Kidney tubule cell (primary cell): ENCODE measurements around the gene MSL3B.

Experiments
- DNase-seq: peaks from one replicate; pipeline ENCODE4 v3.0.0-alpha.2; 2018; ENCODE audit warnings: low spot score

The MSL3B gene

DNA sequence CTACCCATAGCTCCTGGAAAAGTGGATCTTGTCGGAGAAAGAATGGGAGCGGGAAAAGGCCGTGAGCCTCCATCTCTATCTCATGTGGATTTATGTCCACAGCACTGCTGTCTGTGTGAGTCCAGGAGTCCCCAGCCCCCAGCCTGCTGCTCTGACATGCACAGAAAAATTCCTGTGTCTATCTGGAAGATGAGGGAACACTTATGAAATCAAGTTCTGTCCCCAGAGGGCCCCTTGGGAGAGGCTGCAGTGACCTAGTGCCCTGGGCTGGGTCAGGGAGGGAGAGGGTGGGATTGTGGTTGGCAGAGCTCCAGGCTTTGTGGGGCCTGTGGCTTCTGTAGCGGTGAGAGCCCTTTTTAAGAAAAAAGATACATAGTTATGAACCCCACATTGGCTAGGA, 51.4 kb downstream of the MSL3B start:
- DNase-seq = no peak

DNA sequence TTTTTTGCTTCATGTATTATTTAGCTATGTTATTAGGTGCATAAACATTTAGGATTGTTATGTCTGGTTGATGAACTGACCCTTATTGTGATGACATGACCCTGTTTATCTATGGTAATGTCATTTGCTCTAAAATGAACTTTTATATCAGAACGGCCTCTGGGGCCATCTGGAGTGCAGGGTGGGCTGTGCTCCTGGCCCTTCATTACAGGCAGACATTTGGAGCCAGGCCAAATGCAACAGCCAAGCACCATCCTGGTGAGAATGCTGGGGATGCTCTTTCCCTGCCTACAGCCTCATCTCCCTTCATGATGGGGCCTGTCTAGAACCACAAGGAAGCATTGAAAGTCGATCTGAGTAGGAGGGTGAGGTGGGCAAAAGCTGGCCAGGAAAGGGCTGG, 51.9 kb downstream of the MSL3B start:
- DNase-seq = no peak

DNA sequence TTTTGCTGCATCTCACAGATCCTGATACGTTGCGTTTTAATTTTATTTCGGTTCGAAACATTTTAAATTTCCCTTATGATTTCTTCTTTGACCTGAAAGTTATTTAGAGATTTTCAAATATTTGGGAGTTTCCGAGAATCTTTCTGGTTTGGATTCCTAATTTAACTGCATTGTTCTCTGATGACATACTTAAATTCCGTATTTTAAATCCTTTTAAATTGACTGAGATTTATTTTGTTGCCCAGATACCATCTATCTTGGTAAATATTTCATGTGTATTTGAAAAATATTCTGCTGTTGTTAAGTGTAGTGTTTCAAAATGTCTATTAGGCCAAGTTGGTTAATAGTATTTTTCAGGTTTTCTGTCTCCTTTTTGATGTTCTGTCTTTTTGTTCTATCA, 52.3 kb downstream of the MSL3B start:
- DNase-seq = no peak
